ENCODE measurements around the gene PCOLCE2. TPM values are rescaled to one million over a fixed set of nuclear protein-coding genes. Genes with fewer than 3 reads are reported as not detected.

Gene PCOLCE2
- total and polyA plus RNA-seq, 2 of the 8 experiments (the other 6 are each of a cell fraction or from before 2014, with no cell fraction given): 11.1 to 12.6 TPM

DNA sequence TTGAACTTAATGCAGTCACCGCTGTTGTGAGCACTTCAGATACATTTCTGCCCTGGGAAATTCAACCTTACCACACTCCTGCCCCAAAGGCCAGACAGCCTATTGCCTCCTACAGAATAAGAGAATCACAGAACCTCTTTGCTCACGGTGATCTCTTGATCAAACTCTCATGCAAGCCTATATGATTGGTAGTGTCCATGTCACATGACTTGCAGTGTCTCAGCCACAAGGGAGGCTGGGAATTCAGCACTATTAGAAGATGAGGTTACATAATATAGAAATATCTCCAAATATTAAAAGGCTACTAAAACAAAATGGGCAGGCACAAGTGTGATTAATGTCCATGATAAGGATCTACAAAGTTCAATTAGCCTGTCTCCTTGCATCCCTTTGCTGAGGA lies 3.8 kb upstream of the PCOLCE2 start:
- CTCF ChIA-PET (ENCODE audit: partially characterized antibody): interaction anchor here (0.7 to 1.5 kb wide), 3 partner anchors 9 to 23 kb away, joined by 3 to 5 read pairs (median 4); no protein-coding TSS in a partner anchor
- Histone ChIP-seq H2BK12ac (ENCODE audit: low read depth, low read length) (no peak overlapping the region), H2AFZ (ENCODE audit: low read length) (no peak overlapping the region), H2AK5ac (ENCODE audit: low read depth, low read length) (no peak overlapping the region), H3K36me3 (ENCODE audit: control insufficient read depth in 2 of 4, insufficient read depth in 4 of 4, low read length in 3 of 4) (no peaks in the 10 kb centered on the region), H3K9ac (replicated peaks in 1 of 4; ENCODE audit: extremely low read depth in 1 of 4, low read depth in 3 of 4, low read length in 3 of 4) (no peak overlapping the region), H3K18ac (ENCODE audit: extremely low read depth, low read length) (no peak overlapping the region), H3K4me3 (ENCODE audit: extremely low read depth in 1 of 4, insufficient read depth in 2 of 4, low read depth in 3 of 4, low read length in 4 of 4) (no peak overlapping the region), H4K5ac (ENCODE audit: insufficient read length, low read depth, low read length) (no peak overlapping the region), H3K79me2 (ENCODE audit: control insufficient read depth in 1 of 2, insufficient read depth in 2 of 2, low read length in 2 of 2) (no peaks in the 10 kb centered on the region), H3K14ac (ENCODE audit: insufficient read length) (no peak overlapping the region), H4K8ac (ENCODE audit: extremely low read depth, insufficient read depth, low read length) (no peak overlapping the region), H2BK20ac (ENCODE audit: low read length) (no peak overlapping the region), H3K27ac (ENCODE audit: low read depth, low read length) (no peak overlapping the region), H3K27me3 (replicated peaks in 1 of 4; ENCODE audit: control insufficient read depth in 3 of 4, extremely low read depth in 1 of 4, insufficient read depth in 3 of 4, low read length in 3 of 4) (peaks cover 0 to 8% (median 4%) of the 10 kb centered on the region in 4 experiments; a peak in 4 of 7 replicates), H2BK120ac (replicated peaks; ENCODE audit: low read depth, low read length) (no peak overlapping the region), H3K56ac (replicated peaks; ENCODE audit: insufficient read length, low read depth, low read length) (no peak overlapping the region), H2BK15ac (ENCODE audit: low read length) (no peak overlapping the region), H3K23ac (ENCODE audit: insufficient read length) (no peak overlapping the region), H3K4me2 (ENCODE audit: insufficient read depth in 1 of 2, low read depth in 2 of 2, low read length in 2 of 2) (no peak overlapping the region), H3K79me1 (ENCODE audit: low read depth, low read length) (no peaks in the 10 kb centered on the region), H2BK5ac (ENCODE audit: low read depth, low read length) (no peak overlapping the region), H3K9me3 (ENCODE audit: insufficient read depth in 2 of 2, low read depth in 1 of 2, low read length in 1 of 2) (no peaks in the 10 kb centered on the region), H4K91ac (replicated peaks; ENCODE audit: insufficient read length, low read length) (no peak overlapping the region), H3K4ac (replicated peaks; ENCODE audit: insufficient read length, low read depth, low read length) (no peak overlapping the region), H4K20me1 (replicated peaks in 1 of 2; ENCODE audit: control insufficient read depth in 1 of 2, insufficient read depth in 2 of 2, low read length in 2 of 2) (no peaks in the 10 kb centered on the region), H3K23me2 (ENCODE audit: low read depth, low read length) (peaks cover 12% of the 10 kb centered on the region; the same call in 1 of the 2 replicates), H3K4me1 (replicated peaks in 1 of 4; ENCODE audit: control insufficient read depth in 3 of 4, insufficient read depth in 4 of 4, low read length in 3 of 4) (peaks cover 0 to 4% (median 2%) of the 10 kb centered on the region in 4 experiments; a peak in 3 of 7 replicates)
- DNase-seq (ENCODE audit: low read depth in 1 of 2, low spot score in 2 of 2) (no peak), FAIRE-seq (no peak)
- WGBS, 2 experiments (ENCODE audit: extremely low coverage in 1 of 2, insufficient coverage in 1 of 2, insufficient read length in 1 of 2, insufficient replicate concordance in 2 of 2, low coverage in 1 of 2, low lambda C conversion rate in 2 of 2, missing lambda C conversion rate in 1 of 2): 89% methylated on average over 2 of the region's 2 CpGs; no CpG with 5 or more reads in 1 of the 2 experiments
- POLR2A ChIA-PET (ENCODE audit: partially characterized antibody): interaction anchor here (0.6 to 1.4 kb wide), 3 partner anchors 11 to 48 kb away, joined by 3 to 6 read pairs (median 3); no protein-coding TSS in a partner anchor
- TF ChIP-seq SP4 (IDR thresholded peaks at IDR 0.05; ENCODE audit: low read length): no peak
- TF ChIP-seq MAX (IDR thresholded peaks at IDR 0.05): no peak
- TF ChIP-seq ZNF274 (IDR thresholded peaks at IDR 0.05; ENCODE audit: borderline replicate concordance, extremely low read depth, low read length): no peak
- TF ChIP-seq, protein P1, sequence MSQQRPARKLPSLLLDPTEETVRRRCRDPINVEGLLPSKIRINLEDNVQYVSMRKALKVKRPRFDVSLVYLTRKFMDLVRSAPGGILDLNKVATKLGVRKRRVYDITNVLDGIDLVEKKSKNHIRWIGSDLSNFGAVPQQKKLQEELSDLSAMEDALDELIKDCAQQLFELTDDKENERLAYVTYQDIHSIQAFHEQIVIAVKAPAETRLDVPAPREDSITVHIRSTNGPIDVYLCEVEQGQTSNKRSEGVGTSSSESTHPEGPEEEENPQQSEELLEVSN (IDR thresholded peaks at IDR 0.05): no peak
- no peak for TF ChIP-seq RAD21 (IDR thresholded peaks at IDR 0.05 in 1 of 2, conservative IDR thresholded peaks at IDR 0.05 in 1 of 2; ENCODE audit: low read depth in 2 of 2, low read length in 2 of 2)
- no peak for TF ChIP-seq CHD2 (IDR thresholded peaks at IDR 0.05; ENCODE audit: low read length)
- no peak for TF ChIP-seq JUN (IDR thresholded peaks at IDR 0.05; ENCODE audit: low read depth, low read length)
- no peak for TF ChIP-seq TEAD4 (IDR thresholded peaks at IDR 0.05; ENCODE audit: low read depth, low read length)
- no peak for TF ChIP-seq EGR1 (IDR thresholded peaks at IDR 0.05; ENCODE audit: borderline replicate concordance, low read depth, low read length)
- no peak for TF ChIP-seq KDM1A (IDR thresholded peaks at IDR 0.05; ENCODE audit: borderline replicate concordance, low read length)
- TF ChIP-seq TCF12 (IDR thresholded peaks at IDR 0.05; ENCODE audit: low read depth, low read length): no peak
- TF ChIP-seq SIRT6 (IDR thresholded peaks at IDR 0.05; ENCODE audit: low read length): no peak
- TF ChIP-seq POLR2AphosphoS5 (IDR thresholded peaks at IDR 0.05; ENCODE audit: low read depth, low read length): no peak
- TF ChIP-seq CEBPB (IDR thresholded peaks at IDR 0.05; ENCODE audit: low read depth, low read length): no peak
- TF ChIP-seq SUZ12 (IDR thresholded peaks at IDR 0.05; ENCODE audit: low read length): no peak

Data from H1 (cell line).